Smooth muscle cell (in vitro differentiated cells): ENCODE data around the gene C19orf44. TPM values are rescaled to one million over a fixed set of nuclear protein-coding genes. Genes with fewer than 3 reads are reported as not detected.

Source experiments
- DNase-seq: peaks from one replicate; lab custom pipeline; 2025; ENCODE audit not compliant: unreplicated experiment; lab: John Stamatoyannopoulos, UW
- H2AFZ ChIP-seq: fragments of 200-600 bp; sonication (generic); 2 replicates; pipeline ENCODE4 v1.6.0; 2016; ENCODE audit warnings: antibody characterized with exemption, low read depth, mild to moderate bottlenecking
- H3F3A ChIP-seq: fragments of 200-600 bp; sonication (generic); 2 replicates; pipeline ENCODE4 v1.6.0; 2017; ENCODE audit warnings: antibody characterized with exemption, low read depth
- H3K27ac ChIP-seq: fragments of 200-600 bp; sonication (generic); 2 replicates; pipeline ENCODE4 v1.5.1; 2016; ENCODE audit warnings: low read depth, mild to moderate bottlenecking
- H3K27me3 ChIP-seq: fragments of 200-600 bp; sonication (generic); 2 replicates; pipeline ENCODE4 v1.6.1; 2016; ENCODE audit warnings: low read depth, mild to moderate bottlenecking
- H3K36me3 ChIP-seq: fragments of 200-600 bp; sonication (generic); 2 replicates; pipeline ENCODE4 v1.5.1; 2016; ENCODE audit warnings: low read depth
- H3K4me1 ChIP-seq: fragments of 200-600 bp; sonication (generic); 2 replicates; pipeline ENCODE4 v1.5.1; 2016; ENCODE audit warnings: low read depth
- H3K4me2 ChIP-seq: fragments of 200-600 bp; sonication (generic); 2 replicates; pipeline ENCODE4 v1.6.0; 2016; ENCODE audit warnings: mild to moderate bottlenecking
- H3K4me3 ChIP-seq: fragments of 200-600 bp; sonication (generic); 2 replicates; pipeline ENCODE4 v1.5.1; 2016; ENCODE audit warnings: mild to moderate bottlenecking
- H3K79me2 ChIP-seq: fragments of 200-600 bp; sonication (generic); 2 replicates; pipeline ENCODE4 v1.6.0; 2016; ENCODE audit warnings: low read depth, mild to moderate bottlenecking
- H3K9ac ChIP-seq: fragments of 200-600 bp; sonication (generic); 2 replicates; pipeline ENCODE4 v1.6.0; 2016; ENCODE audit warnings: low read depth
- H3K9me3 ChIP-seq: fragments of 200-600 bp; sonication (generic); replicated peaks from 2 replicates; pipeline ENCODE4 v1.5.1; 2016; ENCODE audit warnings: low read depth
- H4K20me1 ChIP-seq: fragments of 200-600 bp; sonication (generic); 2 replicates; pipeline ENCODE4 v1.6.0; 2016; ENCODE audit warnings: low read depth
- CTCF ChIP-seq: fragments of 200-600 bp; sonication (generic); IDR thresholded peaks from 2 replicates; pipeline ENCODE4 v1.5.1; 2017; ENCODE audit warnings: borderline replicate concordance, mild to moderate bottlenecking, antibody characterized with exemption; ENCODE audit not compliant: insufficient read depth, poor library complexity, severe bottlenecking
- WGBS: methylation state at CpG from one replicate; pipeline ENCODE4 v1.1.7; 2016; ENCODE audit warnings: low lambda C conversion rate; 5-methylcytosine and 5-hydroxymethylcytosine counted together
- polyA plus RNA-seq: library from polyadenylated mRNA; unstranded; fragments of >200 nt; fragmentation: Nextera tagmentation; extraction: Ambion mirVana; gene quantifications from 2 replicates; pipeline ENCODE4 v1.2.1, GENCODE V29; 2016
- total RNA-seq: library from RNA; depleted of rRNA; stranded (reverse); fragments of >200 nt; gene quantifications from 2 replicates; pipeline ENCODE4 v1.2.3, GENCODE V29; 2014

C19orf44 gene
- total and polyA plus RNA-seq, 2 experiments from 2014 or later, result 3.3 to 3.4 TPM

- Histone ChIP-seq H4K20me1 (peaks cover 2% of the 10 kb centered on the region), H3K27me3 (no peaks in the 10 kb centered on the region), H3K4me1 (no peaks in the 10 kb centered on the region), H3K9me3 (no peaks in the 10 kb centered on the region), H3K9ac (no peak overlapping the region), H2AFZ (no peak overlapping the region), H3F3A (no peaks in the 10 kb centered on the region), H3K4me3 (no peak overlapping the region), H3K27ac (no peak overlapping the region), H3K36me3 (no peaks in the 10 kb centered on the region), H3K79me2 (no peaks in the 10 kb centered on the region), H3K4me2 (no peak overlapping the region)
- TF ChIP-seq CTCF, result no peak
- DNase-seq, result no peak
- 99% methylated on average over 27 of the region's 29 CpGs for WGBS
Observed at GRCh38 chr19:16525751-16526481, 29.7 kb downstream of the C19orf44 start.

DNA sequence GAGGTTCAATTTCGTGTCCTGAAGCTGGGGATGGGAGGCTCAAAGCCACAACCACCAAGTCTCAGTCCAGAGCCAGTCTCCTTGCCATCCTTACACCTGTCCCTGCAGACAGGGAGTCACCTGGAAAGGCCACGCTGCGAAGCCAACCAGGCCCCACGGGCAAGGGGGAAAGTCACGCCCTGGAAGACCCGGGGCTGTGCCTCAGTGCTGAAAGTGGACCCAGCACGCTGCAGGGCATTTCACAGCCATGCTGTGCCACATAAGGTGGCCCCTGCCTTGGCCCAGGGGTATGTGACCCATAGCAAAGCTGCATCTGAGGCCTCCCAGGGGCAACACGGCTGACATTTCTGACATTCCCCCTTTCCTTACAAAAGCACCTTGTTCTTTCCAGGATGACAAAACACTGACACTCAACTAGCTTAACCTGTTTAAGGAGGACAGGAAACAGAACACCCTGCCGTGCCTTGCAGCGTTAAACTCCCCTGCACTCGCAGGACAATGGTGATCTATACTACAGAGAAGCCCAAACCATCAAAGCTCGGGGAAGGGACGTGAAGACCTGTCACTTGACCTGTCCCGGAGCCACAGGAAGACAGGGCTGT is 31.2 kb downstream of the C19orf44 start:
- H3K4me1 ChIP-seq, result no peaks in the 10 kb centered on the region
- H3K4me3 ChIP-seq, result no peak overlapping the region
- no peaks in the 10 kb centered on the region for H3K79me2 ChIP-seq
- H3K9me3 ChIP-seq, result no peaks in the 10 kb centered on the region
- no peaks in the 10 kb centered on the region for H3F3A ChIP-seq
- WGBS, result 72% methylated on average over 14 of the region's 14 CpGs
- H3K36me3 ChIP-seq, result no peaks in the 10 kb centered on the region
- H3K27ac ChIP-seq, result peak overlapping the region; percentile 47
- H2AFZ ChIP-seq, result no peak overlapping the region
- TF ChIP-seq CTCF, result no peak
- H3K4me2 ChIP-seq, result no peak overlapping the region
- peaks cover 6% of the 10 kb centered on the region for H4K20me1 ChIP-seq
- no peak overlapping the region for H3K9ac ChIP-seq
- DNase-seq, result no peak
- H3K27me3 ChIP-seq, result no peaks in the 10 kb centered on the region

- DNase-seq, result no peak
- no peaks in the 10 kb centered on the region for H3K4me1 ChIP-seq
- peak overlapping the region; percentile 47 for H3K27ac ChIP-seq
- no peaks in the 10 kb centered on the region for H3K27me3 ChIP-seq
- no peak overlapping the region for H3K4me3 ChIP-seq
- no peaks in the 10 kb centered on the region for H3F3A ChIP-seq
- no peaks in the 10 kb centered on the region for H3K36me3 ChIP-seq
- H3K79me2 ChIP-seq, result no peaks in the 10 kb centered on the region
- no peak overlapping the region for H2AFZ ChIP-seq
- H3K4me2 ChIP-seq, result no peak overlapping the region
- TF ChIP-seq CTCF, result peak; percentile 34
- H4K20me1 ChIP-seq, result peaks cover 8% of the 10 kb centered on the region
- no peaks in the 10 kb centered on the region for H3K9me3 ChIP-seq
- WGBS, result 90% methylated on average over 12 of the region's 12 CpGs
- H3K9ac ChIP-seq, result no peak overlapping the region
Observed at GRCh38 chr19:16527971-16528521, 31.9 kb downstream of the C19orf44 start.
